OCI-LY3 (cell line): Measurements from ENCODE around the gene MTHFSD.

Experiments used
- CTCF ChIP-seq: fragments of 200-600, 300-600 bp; sonication (generic); IDR thresholded peaks from 2 replicates; pipeline ENCODE4 v1.5.1; 2014; ENCODE audit warnings: antibody characterized with exemption, low read length, low read depth
- EZH2phosphoT487 ChIP-seq: fragments of 200-600 bp; shearing (Covaris generic); IDR thresholded peaks from 2 replicates; pipeline ENCODE4 v1.6.1; 2018; ENCODE audit warnings: antibody characterized with exemption, mixed run types, low read depth

DNA sequence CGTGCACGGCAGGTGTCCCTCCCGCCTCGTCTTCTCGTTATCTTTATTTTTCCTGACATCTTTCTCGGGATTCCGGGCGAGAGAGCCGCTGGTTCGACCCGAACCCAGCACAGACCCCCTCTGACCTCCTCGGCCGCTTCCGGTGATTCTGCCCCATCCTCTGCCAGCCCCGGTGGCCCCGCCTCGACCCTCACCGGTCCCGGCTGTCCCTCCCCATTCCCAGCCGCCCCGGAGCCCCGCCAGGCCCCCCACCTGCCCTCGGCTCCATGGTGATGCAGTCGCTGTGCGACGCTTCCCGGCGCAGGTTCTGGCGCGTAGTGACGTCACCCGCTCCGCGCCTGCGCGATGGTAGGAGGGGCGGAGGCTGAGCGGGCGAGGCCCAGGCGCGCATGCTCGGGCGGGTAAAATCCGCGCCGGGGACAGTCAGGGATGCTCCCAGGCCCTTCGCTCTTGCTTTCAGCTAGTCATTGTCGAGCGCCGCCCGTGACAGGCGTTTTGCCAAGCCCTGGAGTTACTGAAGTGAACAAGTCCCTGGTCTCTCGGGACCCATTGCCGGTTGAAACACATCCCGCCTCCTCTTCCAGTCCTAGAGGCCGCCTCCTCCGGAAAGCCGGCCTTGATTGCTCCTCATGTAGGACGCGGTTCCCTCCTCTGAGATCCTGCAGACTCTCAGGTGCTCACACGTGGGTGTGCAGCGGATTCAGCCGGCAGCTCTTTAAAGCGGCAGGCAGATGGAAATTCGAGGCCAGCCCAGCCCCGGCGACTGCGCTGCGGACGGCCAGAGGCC is at the start of gene MTHFSD:
- no peak for TF ChIP-seq CTCF
- TF ChIP-seq EZH2phosphoT487 = no peak
